Metanephros (tissue), 2 donors: ENCODE results near the gene LGALS4. TPM values are rescaled to one million over a fixed set of nuclear protein-coding genes. Genes with fewer than 3 reads are reported as not detected.

ENCODE experiments used
- small RNA-seq: library from RNA; depleted of rRNA; stranded (forward); fragments of <200 nt; gene quantifications from one replicate; pipeline ENCODE3, GENCODE V24; 2014; ENCODE audit warnings: low replicate concordance
- total RNA-seq: library from RNA; depleted of rRNA; stranded (reverse); fragments of >200 nt; gene quantifications from one replicate; pipeline ENCODE4 v1.2.3, GENCODE V29; 2014

Gene LGALS4, protein sequence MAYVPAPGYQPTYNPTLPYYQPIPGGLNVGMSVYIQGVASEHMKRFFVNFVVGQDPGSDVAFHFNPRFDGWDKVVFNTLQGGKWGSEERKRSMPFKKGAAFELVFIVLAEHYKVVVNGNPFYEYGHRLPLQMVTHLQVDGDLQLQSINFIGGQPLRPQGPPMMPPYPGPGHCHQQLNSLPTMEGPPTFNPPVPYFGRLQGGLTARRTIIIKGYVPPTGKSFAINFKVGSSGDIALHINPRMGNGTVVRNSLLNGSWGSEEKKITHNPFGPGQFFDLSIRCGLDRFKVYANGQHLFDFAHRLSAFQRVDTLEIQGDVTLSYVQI
- 0.53 TPM for total RNA-seq

DNA sequence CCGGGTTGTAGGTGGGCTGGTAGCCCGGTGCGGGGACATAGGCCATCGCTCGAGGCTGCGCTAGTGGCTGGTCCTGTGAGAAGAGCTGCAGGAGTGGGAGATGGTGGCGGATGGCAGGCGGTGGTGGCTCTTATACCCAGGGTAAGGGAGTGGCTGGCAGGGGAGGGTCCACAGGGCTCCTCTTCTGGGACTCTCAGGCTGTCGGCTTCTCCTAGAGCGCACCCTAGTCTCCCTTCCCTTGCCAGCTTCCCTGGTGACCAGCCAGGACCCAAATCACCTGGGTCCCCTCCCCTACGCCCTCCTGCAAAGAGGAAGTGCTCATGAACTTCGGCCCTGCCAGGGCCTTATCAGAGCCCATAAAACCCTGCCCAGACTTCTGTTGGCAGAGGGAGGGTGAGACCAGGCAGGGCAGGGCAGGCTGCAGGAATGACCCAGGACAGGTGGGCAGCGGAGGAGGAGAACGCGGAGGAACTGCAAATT, at the start of gene LGALS4:
TSS of gene LGALS4 (minus strand) at position 105 of the 480 bp plus-strand sequence. CDS start at position 46, 59 bp downstream.

DNA sequence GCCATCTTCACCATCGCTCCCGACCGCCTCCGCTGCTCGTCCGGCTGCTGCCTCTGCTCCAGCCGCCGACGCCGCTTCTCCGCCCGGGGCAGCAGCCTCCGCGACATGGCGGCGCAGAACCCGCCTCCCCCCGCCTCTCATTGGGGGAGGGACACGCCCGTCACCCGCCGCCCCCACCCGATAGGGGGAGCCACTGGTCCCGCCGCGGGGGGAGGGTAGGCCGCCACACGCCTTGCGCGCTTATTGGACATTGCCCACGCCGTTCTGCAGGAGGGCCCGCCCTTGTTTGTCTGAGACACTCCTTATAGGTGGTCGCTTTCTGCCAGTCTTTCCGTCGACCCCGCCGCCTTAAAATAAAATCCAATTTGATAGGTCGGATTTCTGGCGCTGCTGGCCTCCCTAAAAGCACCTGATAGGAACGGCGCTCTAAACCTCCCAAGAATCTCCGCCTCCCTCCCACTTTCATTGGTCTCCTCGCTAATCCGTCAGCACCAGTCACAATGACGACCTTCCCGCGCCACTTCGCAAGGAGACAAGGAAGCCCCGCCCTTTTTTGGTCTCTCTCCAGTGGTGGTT, 37.2 kb upstream of the LGALS4 start, which contains the start of gene HNRNPL:
TSS of gene HNRNPL (minus strand) at position 127 of the 576 bp plus-strand sequence. CDS start at position 107, 20 bp downstream.

DNA sequence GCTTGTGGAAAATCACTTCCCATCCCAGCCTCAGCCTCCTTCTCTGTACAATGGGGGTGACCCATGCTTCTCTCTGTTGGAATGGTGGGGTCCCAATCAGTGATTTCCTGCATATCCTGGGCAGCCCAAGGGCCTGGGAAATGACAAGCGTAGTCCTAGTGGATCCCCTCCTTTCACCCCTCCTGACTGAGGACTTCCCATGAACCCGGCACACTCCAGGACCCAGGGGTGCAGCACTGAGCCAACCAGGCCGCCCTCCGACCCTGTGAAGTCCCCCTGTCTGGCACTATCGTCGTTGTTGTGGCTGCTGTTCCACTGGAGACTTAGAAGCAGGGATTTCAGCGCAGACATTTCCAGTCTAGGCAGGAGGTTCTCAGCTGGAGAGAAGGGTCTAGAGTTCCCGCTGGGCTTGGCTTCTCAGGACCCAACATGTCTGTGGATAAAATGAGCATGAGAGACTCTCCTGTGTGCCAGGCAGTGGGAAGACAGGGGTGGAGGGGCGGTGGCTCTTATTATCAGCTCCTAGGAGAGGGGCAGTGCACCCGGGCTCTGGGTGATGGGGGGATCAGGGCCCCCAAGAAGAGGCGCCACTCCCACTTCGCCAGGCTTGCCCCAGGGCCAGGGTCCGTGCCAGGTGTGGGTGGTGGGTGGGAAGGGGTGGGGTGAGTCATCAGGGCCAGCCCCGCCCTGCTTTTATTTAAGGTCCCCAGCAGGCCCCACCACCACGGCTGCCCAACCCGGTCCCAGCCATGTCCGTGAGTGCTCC, 24.1 kb downstream of the LGALS4 start, which contains the start of gene LGALS7B:
TSS of gene LGALS7B (plus strand) at position 723 of the 766 bp plus-strand sequence. CDS start at position 750, 27 bp downstream.

DNA sequence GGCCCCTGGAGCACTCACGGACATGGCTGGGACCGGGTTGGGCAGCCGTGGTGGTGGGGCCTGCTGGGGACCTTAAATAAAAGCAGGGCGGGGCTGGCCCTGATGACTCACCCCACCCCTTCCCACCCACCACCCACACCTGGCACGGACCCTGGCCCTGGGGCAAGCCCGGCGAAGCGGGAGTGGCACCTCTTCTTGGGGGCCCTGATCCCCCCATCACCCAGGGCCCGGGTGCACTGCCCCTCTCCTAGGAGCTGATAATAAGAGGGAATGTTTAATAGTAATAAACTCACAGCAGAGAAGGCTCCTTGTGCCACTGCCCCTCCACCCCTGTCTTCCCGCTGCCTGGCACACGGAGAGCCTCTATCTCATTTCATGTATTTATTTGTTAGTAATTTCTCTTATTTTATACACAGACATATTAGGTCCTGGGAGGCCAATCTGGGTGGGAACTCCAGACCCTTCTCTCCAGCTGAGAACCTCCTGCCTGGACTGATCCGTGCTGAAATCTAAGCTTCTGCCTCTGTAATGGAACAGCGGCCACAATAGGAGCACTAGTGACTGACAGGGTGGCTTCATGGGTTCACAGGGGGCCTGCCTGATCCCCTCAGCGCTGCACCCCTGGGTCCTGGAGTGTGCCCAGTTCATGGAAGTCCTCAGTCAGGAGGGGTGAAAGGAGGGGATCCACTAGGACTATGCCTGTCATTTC, 39.1 kb downstream of the LGALS4 start, which contains the start of gene LGALS7:
TSS of gene LGALS7 (minus strand) at position 49 of the 709 bp plus-strand sequence. CDS start at position 24, 25 bp downstream.

Small RNAs within 50 kb of the gene (small RNA-seq; reads per million reads assigned to genes)
- not detected for gene RNU6-140P

Other genes with a start within 250 kb of the LGALS4 start
- gene MAP4K1, start 195.0 kb downstream of the LGALS4 start, total RNA-seq, result 2.7 TPM
- gene EIF3K, start 193.8 kb downstream of the LGALS4 start, total RNA-seq, result 268 TPM
- 294 TPM for gene ACTN4, start 165.3 kb downstream of the LGALS4 start, total RNA-seq
- gene CAPN12, start 68.5 kb downstream of the LGALS4 start, total RNA-seq, result 12.4 TPM
- gene LGALS7, start 39.4 kb downstream of the LGALS4 start, total RNA-seq, result not detected
- 1.2 TPM for gene LGALS7B, start 23.7 kb downstream of the LGALS4 start, total RNA-seq
- gene ECH1, start 18.8 kb upstream of the LGALS4 start, total RNA-seq, result 96.1 TPM
- 311 TPM for gene HNRNPL, start 37.0 kb upstream of the LGALS4 start, total RNA-seq
- gene RINL, start 65.3 kb upstream of the LGALS4 start, total RNA-seq, result 10.0 TPM
- gene SIRT2, start 86.7 kb upstream of the LGALS4 start, total RNA-seq, result 58.4 TPM
- gene NFKBIB, start 87.0 kb upstream of the LGALS4 start, total RNA-seq, result 11.9 TPM
- 0.29 TPM for gene CCER2, start 99.2 kb upstream of the LGALS4 start, total RNA-seq
- gene SARS2, start 117.8 kb upstream of the LGALS4 start, total RNA-seq, result 33.7 TPM
- 33.2 TPM for gene MRPS12, start 118.0 kb upstream of the LGALS4 start, total RNA-seq
- gene FBXO17, start 162.8 kb upstream of the LGALS4 start, total RNA-seq, result 67.2 TPM
- gene FBXO27, start 219.6 kb upstream of the LGALS4 start, total RNA-seq, result 2.7 TPM